HG03354 (cell line): ENCODE data around the gene MACROD2.

Source experiments
- ATAC-seq: cut with Tn5 transposase; IDR thresholded peaks from one replicate; pipeline ENCODE4 v1.9.1; 2021; ENCODE audit warnings: mild to moderate bottlenecking; ENCODE audit not compliant: unreplicated experiment, poor library complexity, severe bottlenecking

The MACROD2 gene

GRCh38 chr20:14055127-14055742 is 59.9 kb downstream of the MACROD2 start:
- peak; percentile 72 for ATAC-seq

DNA sequence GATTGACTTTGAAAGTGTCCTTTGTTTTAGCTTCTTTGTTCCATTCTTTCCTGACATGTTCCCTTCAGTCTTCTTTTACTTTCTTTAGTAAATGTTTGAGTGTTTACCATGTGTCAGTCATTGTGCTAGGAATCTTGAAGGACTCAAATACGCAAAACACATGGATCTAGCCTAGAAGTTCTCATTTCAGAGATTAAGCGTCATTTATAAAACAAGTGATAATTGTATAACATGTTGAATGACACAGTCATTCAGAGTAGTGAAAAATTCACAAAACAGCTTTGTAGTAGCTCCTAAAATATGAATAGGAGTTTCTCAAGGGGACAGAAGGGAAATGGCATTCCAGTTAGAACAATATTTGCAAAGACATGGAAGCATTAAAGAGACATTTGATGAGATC is 66.9 kb downstream of the MACROD2 start:
- ATAC-seq, result no peak

DNA sequence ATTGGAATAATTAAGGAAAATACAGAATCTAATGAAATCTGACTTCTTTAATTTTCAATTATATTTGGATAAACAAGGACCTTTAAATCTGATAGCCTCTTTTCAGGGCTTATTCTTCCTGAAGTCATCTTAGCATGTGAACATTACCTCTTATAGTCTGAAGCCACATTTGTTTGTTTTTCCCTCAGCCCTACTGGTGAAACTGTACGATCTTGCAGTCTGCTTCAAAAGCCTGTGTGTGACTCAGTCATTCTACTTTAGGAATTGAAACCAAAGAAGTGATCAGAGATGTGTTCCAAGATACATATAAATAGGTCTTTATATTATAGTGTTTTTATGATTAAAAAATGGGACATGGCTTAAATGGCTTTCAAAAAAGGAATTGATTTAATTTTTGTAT is 67.5 kb downstream of the MACROD2 start:
- ATAC-seq, result no peak

DNA sequence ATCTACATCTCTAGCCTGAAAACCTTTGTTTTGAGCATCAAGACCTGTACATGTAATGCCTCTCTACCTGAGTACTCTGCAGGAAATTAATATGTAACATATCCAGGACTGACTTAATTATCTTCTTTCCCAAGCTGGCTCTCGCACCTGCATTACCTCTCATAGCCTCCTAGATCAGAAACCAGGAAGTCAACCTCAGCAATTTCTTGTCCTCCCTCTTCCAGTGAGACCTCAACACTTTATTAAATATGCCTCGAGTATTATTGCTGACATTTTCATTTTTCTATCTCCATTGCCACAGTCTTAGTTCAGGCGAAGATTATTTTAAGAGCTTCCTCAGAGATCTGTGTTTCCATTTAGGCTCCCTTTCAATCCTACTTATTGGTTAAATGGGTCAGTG is 69.0 kb downstream of the MACROD2 start:
- ATAC-seq, result no peak

- ATAC-seq, result no peak
These were observed 69.6 kb downstream of the MACROD2 start for GRCh38 chr20:14064921-14065320.

- no peak for ATAC-seq
These were observed 70.5 kb downstream of the MACROD2 start for GRCh38 chr20:14065774-14066173.

DNA sequence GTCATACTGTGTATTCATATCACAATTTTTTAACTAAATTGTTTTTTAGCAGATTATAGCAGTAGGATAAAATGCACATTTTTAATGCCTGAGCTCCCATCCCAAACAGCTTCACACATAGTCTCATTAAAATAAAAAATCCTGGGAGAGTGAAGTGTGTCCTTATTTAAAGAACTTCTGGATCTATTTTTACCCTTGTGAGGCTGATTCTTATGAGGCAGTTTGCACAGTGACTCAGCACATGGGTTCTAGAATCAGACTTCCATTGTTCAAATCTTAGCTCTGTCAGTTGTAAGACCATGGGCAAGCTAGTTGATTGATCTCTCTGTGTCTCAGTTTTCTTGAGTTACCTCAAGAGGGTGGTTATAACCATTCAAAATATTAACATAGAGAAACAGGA is 72.3 kb downstream of the MACROD2 start:
- no peak for ATAC-seq

- no peak for ATAC-seq
These were observed 74.5 kb downstream of the MACROD2 start for GRCh38 chr20:14069796-14070195.

GRCh38 chr20:14093652-14094051 is 98.3 kb downstream of the MACROD2 start:
- no peak for ATAC-seq

DNA sequence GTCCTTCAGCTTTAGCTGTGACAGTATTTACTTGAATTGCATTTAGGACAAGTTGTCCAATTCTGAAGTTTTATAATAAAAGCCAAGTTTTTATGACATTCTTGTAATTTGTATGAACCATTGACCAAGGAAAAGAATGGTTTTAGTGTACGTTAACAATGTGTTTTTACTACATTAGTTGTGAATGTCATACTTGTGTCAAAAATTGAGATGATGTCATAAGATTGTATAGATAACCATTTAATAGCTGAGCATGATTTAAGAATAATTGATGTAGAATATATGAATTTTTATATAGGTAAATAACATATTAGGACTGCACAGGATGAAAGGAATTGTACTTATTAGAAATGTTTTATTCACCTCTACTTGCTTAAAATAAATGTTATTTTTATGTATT is 102.9 kb downstream of the MACROD2 start:
- no peak for ATAC-seq

DNA sequence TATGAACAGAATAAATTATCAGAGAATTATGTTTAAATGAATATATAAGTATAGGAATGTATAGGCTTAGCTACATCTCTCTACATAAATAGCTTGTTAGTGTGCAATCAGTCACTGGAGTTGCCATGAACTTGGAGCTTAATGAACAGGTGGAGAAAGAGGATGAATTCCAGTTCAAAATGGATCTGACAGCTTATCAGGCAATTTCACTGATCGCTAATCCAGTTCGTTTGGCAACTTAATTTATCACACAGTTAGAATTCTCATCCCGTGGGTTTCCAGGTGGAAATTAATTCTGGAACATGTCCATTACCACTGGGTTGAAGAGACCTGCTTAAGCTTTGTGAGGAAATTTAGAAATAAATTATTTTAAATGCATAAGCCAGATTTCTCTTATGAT is 118.1 kb downstream of the MACROD2 start:
- no peak for ATAC-seq

GRCh38 chr20:14114065-14114704 is 118.9 kb downstream of the MACROD2 start:
- no peak for ATAC-seq

GRCh38 chr20:14116037-14116436 is 120.7 kb downstream of the MACROD2 start:
- no peak for ATAC-seq

GRCh38 chr20:14117768-14118167 is 122.5 kb downstream of the MACROD2 start:
- no peak for ATAC-seq

GRCh38 chr20:14126856-14127255 is 131.5 kb downstream of the MACROD2 start:
- ATAC-seq, result no peak

DNA sequence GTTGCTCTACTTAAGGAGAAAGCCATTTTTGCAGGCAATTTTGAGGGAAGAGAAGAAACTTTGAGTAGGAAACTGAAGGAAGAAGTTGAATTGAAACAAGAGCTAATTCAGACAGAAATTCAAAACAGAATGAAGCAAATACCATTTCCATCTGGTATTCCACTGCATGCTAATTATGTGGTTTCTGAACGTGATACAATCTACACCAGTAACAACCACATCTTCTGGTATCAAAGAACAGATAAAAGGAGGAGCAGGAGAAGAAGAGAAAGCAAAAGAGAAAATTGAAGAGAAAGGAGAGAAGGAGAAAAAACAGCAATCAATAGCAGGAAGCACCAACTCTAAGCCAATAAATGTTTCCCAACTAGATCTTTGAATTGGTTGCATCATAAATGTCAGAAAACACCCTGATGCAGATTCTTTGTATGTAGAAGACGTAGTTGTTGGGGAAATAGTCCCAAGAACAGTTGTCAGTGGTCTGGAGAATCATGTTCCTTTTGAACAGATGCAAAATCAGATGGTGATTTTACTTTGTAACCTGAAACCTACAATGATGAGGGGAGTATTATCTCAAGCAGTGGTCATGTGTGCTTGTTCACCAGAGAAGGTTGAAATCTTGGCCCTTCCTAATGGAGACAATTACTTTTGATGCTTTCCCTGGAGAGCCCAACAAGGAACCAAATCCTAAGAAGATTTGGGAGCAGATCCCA is 132.4 kb downstream of the MACROD2 start:
- no peak for ATAC-seq

- no peak for ATAC-seq
These were observed 138.7 kb downstream of the MACROD2 start for GRCh38 chr20:14134004-14134403.

GRCh38 chr20:14142171-14142570 is 146.9 kb downstream of the MACROD2 start:
- ATAC-seq, result peak; percentile 55

DNA sequence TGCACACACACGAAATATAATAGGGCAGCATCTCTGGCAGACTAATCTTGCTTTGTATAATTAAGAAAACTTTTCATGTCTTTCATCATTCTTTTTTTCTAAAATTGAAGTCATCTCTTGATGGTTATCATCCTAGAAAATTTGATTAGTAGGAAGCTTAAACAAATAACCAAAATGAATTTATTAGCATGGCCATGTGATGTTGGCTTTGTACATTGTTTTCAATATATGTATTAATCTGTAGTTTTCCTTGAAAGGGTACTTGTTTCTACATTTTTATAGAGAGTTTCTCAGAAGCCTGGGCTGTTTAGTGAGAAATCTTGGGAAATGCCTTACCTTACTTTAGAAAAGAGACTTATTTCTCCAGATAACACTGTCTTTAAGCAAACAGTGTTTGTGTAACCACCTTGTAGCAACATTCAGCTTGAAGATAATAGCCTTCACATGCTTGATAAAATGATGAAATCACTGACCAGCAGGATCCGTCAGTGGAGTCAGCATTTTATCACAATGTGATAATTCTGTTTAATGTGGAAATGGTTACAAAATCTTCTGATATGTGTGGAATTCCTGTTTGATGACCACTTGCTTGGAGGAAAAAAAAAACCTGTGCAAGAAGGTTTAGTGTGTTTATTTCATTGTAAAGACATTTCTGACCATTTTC is 147.8 kb downstream of the MACROD2 start:
- ATAC-seq, result no peak

- ATAC-seq, result no peak
These were observed 152.7 kb downstream of the MACROD2 start for GRCh38 chr20:14148042-14148441.

DNA sequence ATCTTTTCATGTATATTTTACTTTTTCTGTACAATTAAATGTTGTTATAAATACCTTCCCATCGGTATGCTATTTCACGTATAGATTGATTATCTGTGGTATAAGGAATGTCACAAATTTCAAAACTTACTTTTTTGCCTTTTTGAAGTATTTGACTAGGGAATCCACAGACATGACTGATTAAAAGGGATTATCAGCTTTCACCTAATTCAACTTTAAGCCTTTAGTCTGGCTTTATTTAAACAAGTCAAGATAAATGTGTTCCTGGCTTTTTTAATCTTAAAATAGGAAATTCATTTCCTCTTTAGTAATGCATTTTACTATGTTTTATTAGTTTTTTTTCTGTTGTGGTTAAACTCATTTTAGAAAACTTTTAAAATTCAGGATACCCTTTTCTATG is 160.0 kb downstream of the MACROD2 start:
- no peak for ATAC-seq
